ENCODE data around the gene GLP1R.

Gene GLP1R

GRCh38 chr6:39062014-39062740 is 13.6 kb downstream of the GLP1R start:
- H3K4me1 ChIP-seq (ENCODE audit: control insufficient read depth, insufficient read depth, low read length), result no peaks in the 10 kb centered on the region
- no peak overlapping the region for H3K4me3 ChIP-seq (ENCODE audit: low read length in 2 of 2)
- H3K36me3 ChIP-seq (ENCODE audit: control insufficient read depth in 2 of 2, insufficient read depth in 2 of 2, low read length in 2 of 2), result no peaks in the 10 kb centered on the region
- no peaks in the 10 kb centered on the region for H3K9me3 ChIP-seq (ENCODE audit: control insufficient read depth in 2 of 2, low read length in 2 of 2)
- no peak overlapping the region for H3K27ac ChIP-seq (ENCODE audit: low read length)
- peaks cover 5 to 6% of the 10 kb centered on the region in 2 donors for H3K27me3 ChIP-seq (ENCODE audit: control insufficient read depth in 1 of 2, insufficient read depth in 2 of 2, low read length in 2 of 2)
- H3K9ac ChIP-seq (ENCODE audit: low read length in 2 of 2), result no peak overlapping the region

GRCh38 chr6:39063526-39063925 is 14.9 kb downstream of the GLP1R start:
- Histone ChIP-seq H3K4me1 (ENCODE audit: control insufficient read depth, insufficient read depth, low read length) (no peaks in the 10 kb centered on the region), H3K36me3 (ENCODE audit: control insufficient read depth in 2 of 2, insufficient read depth in 2 of 2, low read length in 2 of 2) (no peaks in the 10 kb centered on the region), H3K9ac (ENCODE audit: low read length in 2 of 2) (no peak overlapping the region), H3K4me3 (ENCODE audit: low read length in 2 of 2) (no peak overlapping the region), H3K27me3 (ENCODE audit: control insufficient read depth in 1 of 2, insufficient read depth in 2 of 2, low read length in 2 of 2) (peaks cover 5 to 6% of the 10 kb centered on the region in 2 donors), H3K27ac (ENCODE audit: low read length) (no peak overlapping the region), H3K9me3 (ENCODE audit: control insufficient read depth in 2 of 2, low read length in 2 of 2) (no peaks in the 10 kb centered on the region)

- H3K27ac ChIP-seq (ENCODE audit: low read length), result no peak overlapping the region
- H3K9me3 ChIP-seq (ENCODE audit: control insufficient read depth in 2 of 2, low read length in 2 of 2), result no peaks in the 10 kb centered on the region
- peaks cover under 1 to 6% of the 10 kb centered on the region in 2 donors for H3K27me3 ChIP-seq (ENCODE audit: control insufficient read depth in 1 of 2, insufficient read depth in 2 of 2, low read length in 2 of 2)
- no peaks in the 10 kb centered on the region for H3K4me1 ChIP-seq (ENCODE audit: control insufficient read depth, insufficient read depth, low read length)
- no peak overlapping the region for H3K4me3 ChIP-seq (ENCODE audit: low read length in 2 of 2)
- no peaks in the 10 kb centered on the region for H3K36me3 ChIP-seq (ENCODE audit: control insufficient read depth in 2 of 2, insufficient read depth in 2 of 2, low read length in 2 of 2)
- no peak overlapping the region for H3K9ac ChIP-seq (ENCODE audit: low read length in 2 of 2)
Observed at GRCh38 chr6:39065561-39065960, 17.0 kb downstream of the GLP1R start.

- no peak overlapping the region for H3K4me3 ChIP-seq (ENCODE audit: low read length in 2 of 2)
- peaks cover 0 to 3% of the 10 kb centered on the region in 2 donors for H3K27me3 ChIP-seq (ENCODE audit: control insufficient read depth in 1 of 2, insufficient read depth in 2 of 2, low read length in 2 of 2)
- H3K4me1 ChIP-seq (ENCODE audit: control insufficient read depth, insufficient read depth, low read length), result no peaks in the 10 kb centered on the region
- H3K27ac ChIP-seq (ENCODE audit: low read length), result no peak overlapping the region
- H3K9ac ChIP-seq (ENCODE audit: low read length in 2 of 2), result no peak overlapping the region
- H3K9me3 ChIP-seq (ENCODE audit: control insufficient read depth in 2 of 2, low read length in 2 of 2), result no peaks in the 10 kb centered on the region
- no peaks in the 10 kb centered on the region for H3K36me3 ChIP-seq (ENCODE audit: control insufficient read depth in 2 of 2, insufficient read depth in 2 of 2, low read length in 2 of 2)
Observed at GRCh38 chr6:39068391-39068790, 19.8 kb downstream of the GLP1R start.

- H3K9me3 ChIP-seq (ENCODE audit: control insufficient read depth in 2 of 2, low read length in 2 of 2), result no peaks in the 10 kb centered on the region
- H3K36me3 ChIP-seq (ENCODE audit: control insufficient read depth in 2 of 2, insufficient read depth in 2 of 2, low read length in 2 of 2), result no peaks in the 10 kb centered on the region
- H3K4me3 ChIP-seq (ENCODE audit: low read length in 2 of 2), result no peak overlapping the region
- no peaks in the 10 kb centered on the region for H3K4me1 ChIP-seq (ENCODE audit: control insufficient read depth, insufficient read depth, low read length)
- no peak overlapping the region for H3K27ac ChIP-seq (ENCODE audit: low read length)
- H3K27me3 ChIP-seq (ENCODE audit: control insufficient read depth in 1 of 2, insufficient read depth in 2 of 2, low read length in 2 of 2), result no peaks in the 10 kb centered on the region
- H3K9ac ChIP-seq (ENCODE audit: low read length in 2 of 2), result no peak overlapping the region
Observed at GRCh38 chr6:39072830-39073229, 24.2 kb downstream of the GLP1R start.

- Histone ChIP-seq H3K36me3 (ENCODE audit: control insufficient read depth in 2 of 2, insufficient read depth in 2 of 2, low read length in 2 of 2) (no peaks in the 10 kb centered on the region), H3K27me3 (ENCODE audit: control insufficient read depth in 1 of 2, insufficient read depth in 2 of 2, low read length in 2 of 2) (no peaks in the 10 kb centered on the region), H3K9me3 (ENCODE audit: control insufficient read depth in 2 of 2, low read length in 2 of 2) (no peaks in the 10 kb centered on the region), H3K4me3 (ENCODE audit: low read length in 2 of 2) (no peak overlapping the region), H3K9ac (ENCODE audit: low read length in 2 of 2) (no peak overlapping the region), H3K27ac (ENCODE audit: low read length) (no peak overlapping the region), H3K4me1 (ENCODE audit: control insufficient read depth, insufficient read depth, low read length) (no peaks in the 10 kb centered on the region)
Observed at GRCh38 chr6:39073471-39074355, 25.1 kb downstream of the GLP1R start.

GRCh38 chr6:39074486-39074885 is 25.9 kb downstream of the GLP1R start:
- Histone ChIP-seq H3K27me3 (ENCODE audit: control insufficient read depth in 1 of 2, insufficient read depth in 2 of 2, low read length in 2 of 2) (no peaks in the 10 kb centered on the region), H3K9ac (ENCODE audit: low read length in 2 of 2) (no peak overlapping the region), H3K27ac (ENCODE audit: low read length) (no peak overlapping the region), H3K4me3 (ENCODE audit: low read length in 2 of 2) (no peak overlapping the region), H3K36me3 (ENCODE audit: control insufficient read depth in 2 of 2, insufficient read depth in 2 of 2, low read length in 2 of 2) (no peaks in the 10 kb centered on the region), H3K9me3 (ENCODE audit: control insufficient read depth in 2 of 2, low read length in 2 of 2) (no peaks in the 10 kb centered on the region), H3K4me1 (ENCODE audit: control insufficient read depth, insufficient read depth, low read length) (no peaks in the 10 kb centered on the region)

GRCh38 chr6:39075010-39075686 is 26.6 kb downstream of the GLP1R start:
- no peaks in the 10 kb centered on the region for H3K27me3 ChIP-seq (ENCODE audit: control insufficient read depth in 1 of 2, insufficient read depth in 2 of 2, low read length in 2 of 2)
- no peaks in the 10 kb centered on the region for H3K36me3 ChIP-seq (ENCODE audit: control insufficient read depth in 2 of 2, insufficient read depth in 2 of 2, low read length in 2 of 2)
- H3K9ac ChIP-seq (ENCODE audit: low read length in 2 of 2), result no peak overlapping the region

GRCh38 chr6:39075807-39076622 is 27.4 kb downstream of the GLP1R start:
- no peak overlapping the region for H3K27ac ChIP-seq (ENCODE audit: low read length)
- no peaks in the 10 kb centered on the region for H3K4me1 ChIP-seq (ENCODE audit: control insufficient read depth, insufficient read depth, low read length)
- no peaks in the 10 kb centered on the region for H3K36me3 ChIP-seq (ENCODE audit: control insufficient read depth in 2 of 2, insufficient read depth in 2 of 2, low read length in 2 of 2)
- no peak overlapping the region for H3K4me3 ChIP-seq (ENCODE audit: low read length in 2 of 2)
- H3K9ac ChIP-seq (ENCODE audit: low read length in 2 of 2), result no peak overlapping the region
- H3K27me3 ChIP-seq (ENCODE audit: control insufficient read depth in 1 of 2, insufficient read depth in 2 of 2, low read length in 2 of 2), result no peaks in the 10 kb centered on the region
- H3K9me3 ChIP-seq (ENCODE audit: control insufficient read depth in 2 of 2, low read length in 2 of 2), result no peaks in the 10 kb centered on the region

More at GRCh38 chr6:39075010-39075686, 26.6 kb downstream of the GLP1R start:
- Histone ChIP-seq H3K4me3 (ENCODE audit: low read length in 2 of 2) (no peak overlapping the region), H3K4me1 (ENCODE audit: control insufficient read depth, insufficient read depth, low read length) (no peaks in the 10 kb centered on the region), H3K27ac (ENCODE audit: low read length) (no peak overlapping the region), H3K9me3 (ENCODE audit: control insufficient read depth in 2 of 2, low read length in 2 of 2) (no peaks in the 10 kb centered on the region)

Measured in stomach smooth muscle (tissue), 2 donors.